GM19324 (cell line): Measurements from ENCODE around the gene CFL1.
"Not testable (repeated sequence)": the region's sequence is repeated elsewhere in the genome, so short reads cannot be mapped to it uniquely, and the experiment has no call there.

ENCODE experiments used
- ATAC-seq: cut with Tn5 transposase; IDR thresholded peaks from one replicate; pipeline ENCODE4 v1.9.1; 2021; ENCODE audit warnings: mild to moderate bottlenecking, moderate library complexity; ENCODE audit not compliant: unreplicated experiment, low FRiP score

Gene CFL1

DNA sequence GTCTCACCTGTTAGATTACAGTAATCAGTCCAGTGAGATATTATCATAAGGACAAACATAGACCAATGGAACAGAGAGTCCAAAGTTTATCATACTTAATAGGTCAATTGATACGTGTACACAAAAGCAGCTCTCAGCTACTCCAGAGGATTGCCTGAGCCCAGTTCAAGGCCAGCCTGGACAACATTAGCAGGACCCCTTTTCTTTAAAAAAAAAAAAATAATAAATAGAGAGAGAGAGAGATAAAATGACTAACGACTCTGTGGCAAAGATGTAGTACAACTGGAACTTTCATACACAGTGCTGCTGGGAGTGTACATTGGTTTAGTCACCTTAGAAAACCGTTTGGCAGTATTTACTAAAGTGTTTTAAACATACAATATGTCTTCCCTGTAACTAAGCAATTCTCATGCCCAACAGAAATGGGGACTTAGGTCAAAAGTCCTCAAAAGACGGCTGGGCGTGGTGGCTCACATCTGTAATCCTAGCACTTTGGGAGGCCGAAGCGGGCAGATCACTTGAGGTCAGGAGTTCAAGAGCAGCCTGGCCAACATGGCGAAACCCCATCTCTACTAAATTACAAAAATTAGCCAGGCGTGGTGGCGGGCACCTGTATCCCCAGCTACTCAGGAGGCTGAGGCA, 13.6 kb downstream of the CFL1 start:
- ATAC-seq: no peak

DNA sequence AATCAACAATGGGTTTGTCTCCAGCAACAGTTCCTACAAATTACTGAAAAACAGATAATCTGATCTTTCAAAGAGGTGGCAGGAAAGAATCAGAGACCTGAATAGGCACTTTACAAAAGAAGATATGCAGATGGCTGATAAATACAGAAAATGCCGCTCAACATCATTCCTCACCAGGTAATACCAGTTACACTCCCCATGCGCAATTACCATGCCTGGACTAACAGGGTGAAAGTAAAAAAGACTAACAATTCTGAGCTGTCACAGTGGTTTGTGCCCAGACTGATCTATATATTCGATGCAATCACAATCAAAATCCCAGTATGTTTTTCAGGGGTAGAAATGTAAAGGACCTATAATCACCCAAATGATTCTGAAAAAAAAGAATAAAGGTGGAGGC, 14.2 kb downstream of the CFL1 start:
- no peak for ATAC-seq

DNA sequence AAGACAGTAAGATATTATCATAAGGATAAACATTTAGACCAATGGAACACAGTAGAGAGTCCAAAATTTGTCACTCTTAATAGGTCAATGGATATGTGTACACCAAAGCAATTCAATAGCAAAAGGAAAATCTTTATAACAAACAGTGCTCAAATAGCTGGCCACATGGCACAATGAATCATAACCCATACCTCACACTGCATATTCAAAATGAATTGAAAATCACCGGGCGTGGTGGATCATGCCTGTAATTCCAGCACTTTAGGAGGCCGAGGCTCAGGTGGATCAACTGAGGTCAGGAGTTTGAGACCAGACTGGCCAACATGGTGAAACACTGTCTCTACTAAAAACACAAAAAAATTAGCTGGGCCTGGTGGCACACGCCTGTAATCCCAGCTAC, 15.8 kb downstream of the CFL1 start:
- no peak for ATAC-seq

DNA sequence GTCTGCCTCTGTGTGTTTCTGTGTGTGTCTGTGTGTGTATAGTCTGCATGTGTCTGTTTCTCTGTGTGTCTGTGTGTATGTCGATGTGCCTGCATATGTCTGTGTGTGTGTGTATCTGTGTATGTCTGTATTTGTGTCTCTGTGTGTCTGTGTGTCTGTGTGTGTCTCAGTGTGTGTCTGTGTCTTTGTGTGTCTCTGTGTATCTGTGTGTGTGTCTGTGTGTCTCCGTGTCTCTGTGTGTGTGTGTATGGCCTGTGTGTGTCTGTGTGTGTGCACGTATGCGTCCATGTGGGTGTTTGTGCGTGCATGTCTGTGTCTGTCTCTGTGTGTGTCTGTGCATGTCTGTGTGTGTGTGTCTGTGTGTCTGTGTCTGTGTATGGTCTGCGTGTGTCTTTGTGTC, 23.8 kb downstream of the CFL1 start:
- no peak for ATAC-seq

DNA sequence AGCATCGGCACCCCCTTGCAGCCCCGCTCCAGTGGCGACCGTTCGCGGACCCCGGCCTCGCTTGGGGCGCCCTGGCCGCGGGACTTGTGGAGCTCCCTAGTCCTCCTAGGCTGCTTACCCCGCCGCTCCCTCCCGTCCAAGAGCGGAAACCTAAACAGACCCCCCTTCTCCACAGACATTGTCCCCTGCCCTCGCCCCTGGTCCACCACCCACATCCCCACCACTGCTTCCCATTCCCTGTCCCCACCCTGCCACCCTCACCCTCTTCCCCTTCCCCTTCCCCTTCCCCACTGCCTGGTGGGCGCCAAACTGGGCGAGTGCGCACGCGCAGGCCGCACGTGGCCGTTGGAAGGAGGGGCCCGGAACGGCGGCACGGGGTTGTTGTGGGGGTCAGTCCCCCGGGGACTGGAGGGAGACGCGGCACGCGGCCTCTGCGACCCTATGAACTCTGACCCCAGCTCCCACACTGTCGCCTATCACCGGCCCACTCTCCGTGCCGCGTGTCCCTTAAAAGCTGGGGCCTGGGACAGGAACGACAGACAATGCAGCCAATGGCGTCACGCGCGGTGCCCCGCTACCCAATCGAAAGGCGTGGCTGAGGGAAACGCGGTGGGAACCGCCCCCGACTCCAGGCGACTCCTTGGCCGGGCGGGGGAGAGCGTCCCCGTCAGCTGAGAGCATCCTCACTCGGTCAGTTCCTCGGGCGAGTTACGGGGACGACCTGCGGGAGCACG, 24.5 kb downstream of the CFL1 start, which contains the start of gene SNX32:
SNX32 (plus strand) TSS at position 667 of the 734 bp plus-strand sequence. CDS start 103 bp downstream, outside the sequence.
- ATAC-seq: peak; percentile 84

DNA sequence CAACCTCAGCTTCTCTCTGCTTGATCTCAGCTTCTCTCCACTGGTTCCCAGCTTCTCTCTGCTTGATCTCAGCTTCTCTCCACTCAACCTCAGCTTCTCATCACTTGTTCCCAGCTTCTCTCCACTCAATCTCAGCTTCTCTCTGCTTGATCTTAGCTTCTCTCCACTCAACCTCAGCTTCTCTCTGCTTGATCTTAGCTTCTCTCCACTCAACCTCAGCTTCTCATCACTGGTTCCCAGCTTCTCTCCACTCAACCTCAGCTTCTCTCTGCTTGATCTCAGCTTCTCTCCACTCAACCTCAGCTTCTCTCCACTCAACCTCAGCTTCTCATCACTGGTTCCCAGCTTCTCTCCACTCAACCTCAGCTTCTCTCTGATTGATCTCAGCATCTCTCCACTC, 25.7 kb downstream of the CFL1 start:
- ATAC-seq: not testable (repeated sequence)

DNA sequence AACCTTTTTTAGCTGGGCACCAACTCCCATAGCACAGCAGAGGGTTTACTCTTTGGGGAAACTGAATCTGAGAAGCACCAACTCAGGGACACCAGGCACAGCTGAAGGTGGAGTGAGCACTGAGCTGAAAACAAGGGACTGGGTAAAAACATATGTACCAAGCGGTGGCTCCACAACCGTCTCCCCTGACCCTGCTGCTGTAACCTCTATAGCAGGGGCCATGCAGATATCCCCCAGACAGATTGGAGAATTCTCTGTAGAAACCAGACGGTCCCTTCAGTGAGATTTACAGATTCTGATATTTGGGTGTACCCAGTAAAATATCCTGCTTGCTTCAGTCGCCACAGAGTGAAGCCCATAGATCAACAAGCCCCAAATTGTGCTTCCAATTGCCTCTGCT, 28.5 kb downstream of the CFL1 start:
- no peak for ATAC-seq

DNA sequence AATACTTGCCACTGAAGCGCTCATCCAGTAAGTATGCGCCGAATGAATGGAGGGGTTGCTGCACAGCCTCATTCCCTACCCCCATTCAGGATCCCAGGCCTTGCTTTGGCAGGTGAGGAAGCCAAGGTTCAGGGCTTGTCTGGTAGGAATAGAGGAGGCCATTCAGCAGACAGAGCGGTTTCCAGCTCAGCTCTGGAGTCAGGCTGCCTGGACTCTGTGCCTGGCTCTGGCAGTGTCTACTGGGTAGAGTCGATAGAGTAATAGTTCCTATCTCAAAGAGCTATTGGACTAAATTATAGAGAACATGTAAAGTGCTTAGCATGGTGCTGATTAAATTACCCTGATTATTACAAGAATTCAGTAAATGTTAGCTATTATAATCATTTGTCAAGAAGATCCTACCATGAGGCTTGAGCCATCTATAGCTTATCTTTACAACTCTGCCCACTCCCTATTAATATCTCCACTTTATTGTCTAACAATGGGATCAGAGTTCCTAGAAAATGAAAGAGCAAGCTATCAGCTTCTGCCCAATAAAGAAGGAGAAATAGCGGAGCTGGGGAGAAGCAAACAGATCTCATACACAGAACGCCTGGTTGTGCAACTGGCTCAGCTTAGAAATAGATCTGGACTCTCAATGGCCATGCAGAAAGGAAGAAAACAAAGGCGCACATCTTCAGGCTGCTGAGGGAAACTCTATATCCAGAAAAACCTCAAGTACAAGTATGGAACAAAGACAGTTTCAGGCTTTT, 30.8 kb downstream of the CFL1 start:
- ATAC-seq: no peak

DNA sequence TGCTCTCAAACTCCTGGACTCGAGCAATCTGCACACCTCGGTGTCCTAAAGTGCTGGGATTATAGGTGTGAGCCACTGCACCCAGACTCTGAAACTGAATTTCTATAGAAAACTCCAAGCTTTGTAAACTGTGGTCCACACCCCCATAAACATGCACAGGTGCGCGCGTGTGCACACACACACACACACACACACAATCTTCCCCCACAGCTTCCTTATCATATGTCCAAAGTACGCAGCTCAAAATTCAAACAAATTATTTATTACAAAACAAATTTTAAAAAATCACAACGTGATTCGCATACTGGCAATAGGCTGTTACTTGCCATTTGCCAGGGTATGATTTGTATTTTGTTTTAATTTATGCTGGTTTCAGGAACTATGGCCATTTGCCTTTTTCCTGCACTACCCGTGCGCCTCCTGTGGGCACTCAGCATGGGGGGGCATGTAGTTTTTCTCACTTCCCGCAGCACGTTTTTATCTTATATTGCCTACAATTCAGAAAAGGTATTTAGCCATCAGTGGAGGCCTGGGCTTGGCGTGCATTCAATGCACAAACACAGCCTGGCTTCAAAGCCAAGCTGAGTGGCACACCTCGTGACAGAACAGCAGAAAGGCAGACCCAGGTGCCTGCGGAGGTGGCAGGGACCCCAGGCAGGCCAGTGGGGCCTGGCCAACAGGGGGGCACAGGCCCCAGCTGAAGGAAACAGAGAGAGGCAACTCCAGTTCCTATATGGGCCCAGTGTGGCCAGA, 35.0 kb downstream of the CFL1 start:
- no peak for ATAC-seq

DNA sequence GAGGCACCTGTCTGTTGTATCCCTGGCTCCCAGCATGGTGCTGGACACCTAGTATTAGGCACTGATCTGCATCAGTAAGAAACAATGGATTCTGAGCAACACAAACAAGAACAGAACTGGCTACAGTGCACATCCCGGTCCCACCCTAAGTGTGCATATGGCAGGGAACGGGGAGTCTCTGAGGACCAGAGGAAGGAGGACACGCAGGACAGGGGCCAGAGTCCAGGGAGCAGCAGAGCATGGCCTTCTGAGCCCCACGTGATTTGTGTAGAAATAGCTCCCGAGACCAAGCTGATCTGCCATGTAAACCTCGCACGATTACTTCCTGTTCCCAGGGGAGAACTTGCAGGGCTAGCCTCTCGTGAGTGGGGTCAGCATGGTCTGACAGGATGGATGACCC, 36.9 kb downstream of the CFL1 start:
- no peak for ATAC-seq

DNA sequence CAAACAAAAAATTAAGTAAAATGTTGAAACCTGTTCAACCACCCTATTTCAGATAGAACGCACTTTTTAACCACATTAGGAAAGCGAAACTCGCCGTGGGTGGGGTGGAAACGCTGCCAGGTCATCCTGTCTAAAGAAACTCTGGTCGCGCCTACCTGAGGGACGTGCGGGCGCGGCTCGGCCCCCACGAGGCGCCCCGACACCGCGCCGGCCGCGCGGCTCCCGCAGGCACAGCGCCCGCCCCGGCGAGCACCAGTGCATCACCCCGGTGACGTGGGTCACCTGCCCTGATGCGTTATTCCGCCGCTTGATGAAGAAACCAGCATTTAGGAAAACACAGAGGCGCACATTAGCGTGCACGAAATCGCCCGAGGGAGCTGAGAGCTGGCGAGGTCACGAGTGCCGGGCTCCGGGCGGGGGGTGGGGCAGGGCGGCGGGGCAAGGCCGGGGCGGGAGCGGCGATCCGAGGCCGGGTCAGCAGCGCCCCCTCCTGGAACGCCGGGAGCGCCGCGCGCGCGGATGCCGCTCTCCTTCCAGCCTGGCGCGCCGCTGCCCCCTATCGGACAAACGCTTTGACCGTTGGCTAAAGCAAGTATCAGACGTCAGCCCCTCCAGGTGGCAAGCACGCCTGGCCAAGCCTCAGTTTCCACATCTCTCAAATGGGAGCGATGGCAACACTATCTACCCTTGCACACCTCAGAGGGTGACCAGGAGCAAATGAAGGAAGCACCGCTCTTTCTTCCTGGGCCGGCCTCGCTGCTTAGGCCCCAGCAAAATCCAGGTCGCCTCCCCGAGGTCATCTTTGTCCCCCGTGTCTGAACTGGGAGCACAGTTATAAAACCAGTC, 39.9 kb downstream of the CFL1 start:
- ATAC-seq: peak; percentile 90

DNA sequence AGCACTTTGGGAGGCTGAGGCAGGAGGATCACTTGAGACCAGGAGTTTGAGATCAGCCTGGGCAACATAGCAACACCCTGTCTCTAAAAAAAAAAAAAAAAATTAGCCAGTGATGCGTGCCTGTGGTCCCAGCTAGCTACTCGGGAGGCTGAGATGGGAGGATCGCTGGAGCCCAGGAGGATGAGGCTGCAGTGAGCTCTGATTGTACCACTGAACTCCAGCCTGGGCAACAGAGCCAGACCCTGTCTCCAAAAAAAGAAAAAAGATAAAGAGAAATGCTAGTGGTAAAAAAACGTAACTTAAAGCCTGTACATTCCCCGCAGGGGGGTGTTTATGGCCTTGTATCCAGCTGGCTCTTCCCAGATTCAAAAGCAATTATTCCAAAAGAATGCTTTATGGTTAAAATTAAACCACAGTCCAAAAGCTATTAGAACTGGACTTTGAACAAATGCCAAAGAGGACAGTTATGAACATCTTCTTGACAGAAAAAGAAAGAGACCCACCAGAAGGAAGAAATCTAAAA, 40.6 kb downstream of the CFL1 start:
- no peak for ATAC-seq

DNA sequence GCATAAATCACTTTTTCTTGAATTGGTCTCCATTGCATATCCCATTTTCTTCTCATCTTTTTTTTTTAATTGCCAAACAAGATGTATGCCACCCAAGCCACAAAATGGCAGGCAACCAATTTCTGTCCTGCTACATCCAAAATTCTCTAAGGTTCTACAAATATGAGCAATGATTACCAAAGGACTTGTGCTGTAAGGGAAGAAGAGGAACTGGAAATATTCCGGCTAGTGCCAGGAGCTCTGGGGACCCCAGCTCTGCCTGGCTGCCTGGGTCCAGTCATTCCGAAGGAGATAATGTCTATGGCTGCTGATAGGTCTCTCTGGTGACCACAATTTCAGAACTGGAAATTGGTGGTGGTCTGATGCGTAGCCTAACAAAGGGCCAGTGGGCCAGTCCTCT, 41.3 kb downstream of the CFL1 start:
- ATAC-seq: no peak

DNA sequence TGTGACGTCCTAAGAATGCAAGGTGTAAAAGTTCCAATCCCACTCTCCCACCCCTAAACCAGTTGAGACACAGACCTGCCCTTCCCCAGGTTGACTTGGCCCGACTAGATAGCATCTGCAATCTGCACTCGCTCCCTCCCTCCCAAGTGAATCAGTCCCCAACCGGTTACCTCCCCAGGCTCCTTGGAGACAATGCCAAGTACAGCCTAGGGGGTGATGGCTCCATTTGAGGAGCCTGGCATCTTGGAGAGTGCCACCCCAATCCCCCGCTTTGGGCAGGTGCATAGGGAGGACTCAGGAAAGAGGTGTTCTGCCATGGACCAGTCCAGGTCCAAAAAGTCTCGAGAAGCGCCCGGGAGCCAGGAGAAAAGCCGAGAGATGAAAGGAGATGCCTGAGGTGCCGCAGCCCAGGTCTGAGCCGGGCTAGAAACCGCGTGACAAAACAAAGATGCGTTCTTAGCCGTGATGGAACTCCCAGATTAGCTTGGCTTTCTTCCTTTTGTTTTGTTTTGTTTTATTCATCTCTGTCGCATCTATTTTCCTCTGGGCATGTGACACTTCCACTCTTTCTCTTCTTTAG, 42.9 kb downstream of the CFL1 start:
- ATAC-seq: no peak

DNA sequence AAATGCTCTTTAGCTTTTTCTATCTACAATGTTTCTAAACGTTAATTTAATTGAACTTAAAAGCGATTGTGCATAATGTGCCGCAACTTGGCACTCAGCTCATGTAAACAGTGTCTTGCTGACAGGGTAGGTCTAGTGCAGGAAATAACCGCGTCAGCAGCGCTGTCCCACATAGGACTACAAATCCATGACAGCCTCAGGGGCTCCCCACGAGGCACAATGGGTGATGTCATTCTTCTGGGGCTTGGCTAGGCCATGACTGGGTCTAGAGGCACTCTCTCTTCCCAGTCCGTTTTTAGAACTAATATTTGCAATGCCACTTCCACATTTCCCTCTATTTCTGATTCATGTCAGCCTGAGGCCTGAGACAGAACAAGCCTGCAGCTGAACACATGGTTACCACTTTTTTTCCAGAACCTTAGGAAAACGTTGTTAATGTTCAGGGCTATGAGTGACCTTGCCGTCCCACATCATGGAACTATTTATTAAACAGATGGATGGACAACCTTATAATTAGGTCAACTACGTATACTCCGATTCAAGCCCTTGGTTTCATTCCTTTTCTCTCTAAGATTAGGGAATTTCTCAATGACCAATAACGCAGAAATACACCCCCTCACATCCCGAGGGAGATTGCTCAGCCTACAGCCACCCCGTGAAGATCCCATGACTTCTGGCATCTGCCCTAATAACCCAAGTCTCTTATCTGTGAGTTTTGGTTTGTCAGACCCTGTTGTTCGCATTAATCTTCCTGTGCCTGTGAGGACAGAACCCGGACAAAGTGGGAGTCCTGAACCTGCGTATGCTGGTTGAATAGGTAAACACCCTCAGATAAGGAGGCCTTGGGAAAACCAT, 43.6 kb downstream of the CFL1 start:
- ATAC-seq: no peak

DNA sequence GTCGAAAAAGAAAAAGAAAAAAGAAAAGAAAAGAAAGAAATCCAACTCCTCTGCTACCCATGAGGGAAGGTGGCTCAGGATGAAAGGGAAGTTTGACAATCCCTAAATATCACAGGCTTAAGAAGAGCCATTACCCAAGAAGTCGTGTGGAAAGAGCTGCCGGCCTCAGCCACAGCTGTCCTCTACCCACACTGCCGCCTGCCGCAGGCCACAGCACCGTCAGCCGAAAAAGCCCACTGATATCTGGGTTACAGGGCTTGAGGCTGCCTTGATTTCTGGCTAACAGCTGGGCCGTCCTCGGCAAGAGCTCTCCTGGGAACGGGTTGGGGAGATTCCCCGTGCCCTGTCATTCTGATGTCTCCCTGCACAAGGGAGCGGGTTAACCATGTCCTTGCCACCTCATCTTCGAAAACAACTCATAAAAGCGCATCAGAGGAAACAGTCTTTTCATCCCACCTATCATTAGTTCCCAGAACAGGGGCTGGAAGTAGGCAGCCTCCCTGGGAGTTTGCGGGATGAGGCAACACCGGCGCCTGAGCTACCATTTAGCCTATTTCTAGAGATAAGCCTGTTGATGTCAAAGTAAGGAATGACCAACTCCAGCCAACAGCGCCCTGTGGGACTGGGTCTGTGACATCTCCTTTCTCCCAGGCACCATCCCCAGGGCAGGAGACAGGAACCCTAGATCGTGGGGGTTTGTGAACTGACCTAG, 46.1 kb downstream of the CFL1 start:
- ATAC-seq: no peak

DNA sequence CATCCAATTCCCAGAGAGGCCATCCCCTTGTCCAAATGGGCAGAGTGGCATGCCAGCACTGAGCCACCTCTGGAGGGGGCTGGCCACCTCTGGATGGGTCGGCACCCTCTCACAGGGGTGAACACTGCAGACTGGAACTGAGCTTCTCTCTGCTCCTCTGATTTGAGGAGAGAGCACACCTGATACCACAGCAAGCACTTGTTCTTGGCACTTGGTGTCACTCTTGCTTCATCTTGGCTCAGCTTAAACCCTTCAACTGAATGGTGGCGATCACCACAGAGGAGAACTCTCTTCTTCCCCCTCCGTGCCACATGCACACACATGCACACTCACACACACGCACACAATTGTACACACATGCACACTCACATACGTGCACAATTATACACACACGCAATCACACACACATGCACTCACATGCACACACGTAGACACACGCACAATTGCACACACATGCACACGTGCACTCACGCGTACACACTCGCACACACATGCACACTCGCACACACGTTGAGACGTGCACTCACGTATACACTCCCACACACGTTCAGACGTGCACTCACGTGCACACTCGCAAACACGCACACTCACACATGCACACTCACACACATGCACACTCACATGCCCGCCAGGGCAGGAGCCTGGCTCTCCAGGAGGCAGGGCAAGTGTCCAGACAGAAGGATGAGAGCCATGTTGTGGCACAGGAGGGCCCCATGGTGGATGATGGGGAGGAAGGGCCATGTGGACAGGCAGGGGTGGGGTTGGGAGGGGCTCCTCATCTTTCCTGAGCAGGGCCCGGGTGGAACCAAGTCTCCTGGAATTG, 47.7 kb downstream of the CFL1 start:
- no peak for ATAC-seq
